Thyroid gland (tissue), 4 donors: Measurements from ENCODE around the gene RAB11A. TPM values are rescaled to one million over a fixed set of nuclear protein-coding genes. Genes with fewer than 3 reads are reported as not detected.
A peak's percentile ranks its signal among the peaks of the same experiment; 100 is the strongest.
"Not testable (repeated sequence)": the region's sequence is repeated elsewhere in the genome, so short reads cannot be mapped to it uniquely, and the experiment has no call there.

Experiments
- DNase-seq, 2 donors: peaks; one replicate each; pipeline ENCODE4 v3.0.0-alpha.2; 2019
- H3K27ac ChIP-seq, 3 donors: fragments of 200-600 bp; sonication (generic); 1 replicate in 2 of 3; 2 replicates in 1 of 3; pipeline ENCODE4 v1.5.1; 2016 to 2019; ENCODE audit warnings: mild to moderate bottlenecking in 1 of 3, moderate library complexity in 1 of 3
- H3K27me3 ChIP-seq: fragments of 200-600 bp; sonication (generic); one replicate; pipeline ENCODE4 v1.5.1; 2019
- H3K36me3 ChIP-seq, 2 donors: fragments of 200-600 bp; sonication (generic); one replicate each; pipeline ENCODE4 v1.5.1; 2016 to 2019
- H3K4me1 ChIP-seq, 2 donors: fragments of 200-600 bp; sonication (generic); one replicate each; pipeline ENCODE4 v1.5.1; 2017 to 2019
- H3K4me3 ChIP-seq, 3 donors: fragments of 200-600 bp; sonication (generic); replicated peaks in 1 of 3; 1 replicate in 2 of 3; 2 replicates in 1 of 3; pipeline ENCODE4 v1.5.1; 2016; ENCODE audit warnings: mild to moderate bottlenecking in 1 of 3
- H3K9me3 ChIP-seq: fragments of 200-600 bp; sonication (generic); one replicate; pipeline ENCODE4 v1.5.1; 2017
- POLR2A ChIP-seq, 2 donors: fragments of 450-650 bp; IDR thresholded peaks; one replicate each; pipeline ENCODE4 v1.6.1; 2017; ENCODE audit warnings: antibody characterized with exemption in 2 of 2, mild to moderate bottlenecking in 2 of 2, moderate library complexity in 1 of 2
- WGBS, 2 donors: methylation state at CpG; one replicate each; pipeline ENCODE4 v1.1.5; 2017; 5-methylcytosine and 5-hydroxymethylcytosine counted together
- intact Hi-C: fragments of 100-400 bp; cut with DNase I; formaldehyde crosslinking; loops from one replicate; pipeline ENCODE4 v1.15.1; 2023
- total RNA-seq, 4 donors: library from RNA; depleted of rRNA; stranded (reverse); fragments of >200 nt; gene quantifications; one replicate each; pipeline ENCODE4 v1.2.3, GENCODE V29; 2016
- TF ChIP-seq, protein P1 (sequence below), 6 experiments: fragments of 200-600 bp in 3 of 6; fragments of 450-650 bp in 3 of 6; sonication (generic) in 3 of 6; IDR thresholded peaks; one replicate each; pipeline ENCODE4 v1.5.1; 2016 to 2019; ENCODE audit warnings: antibody characterized with exemption in 6 of 6, mild to moderate bottlenecking in 2 of 6, inconsistent platforms in 1 of 6, moderate library complexity in 1 of 6

Gene RAB11A
- total RNA-seq, 4 donors from 2014 or later, result 201 to 369 (median 280) TPM

DNA sequence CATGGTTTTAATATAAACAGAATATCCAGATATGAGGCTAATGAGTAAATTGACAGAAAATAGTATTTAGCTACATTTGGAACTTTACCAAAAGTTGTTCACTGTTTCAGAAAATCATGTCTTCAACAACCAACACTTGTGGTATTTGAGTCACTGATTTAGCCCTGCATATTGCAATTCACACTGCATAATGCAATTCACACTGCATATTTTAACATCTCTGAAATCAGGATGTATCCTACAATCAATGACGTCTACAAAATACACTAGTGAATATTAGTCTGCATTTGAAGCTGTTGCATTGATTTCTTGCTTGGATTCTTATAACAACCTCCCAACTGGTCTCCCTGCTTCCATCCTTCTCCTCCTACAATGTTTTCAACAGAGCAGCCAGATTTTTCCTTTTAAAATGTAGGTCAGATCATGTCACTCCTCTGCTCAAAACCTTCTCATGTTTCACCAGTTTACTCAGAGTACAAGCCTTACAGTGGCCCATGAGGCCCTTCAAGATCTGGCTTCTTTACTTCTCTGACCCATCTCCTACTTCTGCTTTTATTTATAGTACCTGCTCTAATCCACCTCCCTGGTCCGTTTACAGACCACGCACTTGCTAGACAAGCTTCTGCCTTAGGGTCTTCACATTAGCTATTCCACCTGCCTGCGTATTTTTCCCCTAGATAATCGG is 11.4 kb upstream of the RAB11A start:
- DNase-seq, result no peak
- 75 to 77% methylated on average over 5 of the region's 5 CpGs for WGBS, 2 donors
- Histone ChIP-seq H3K27ac (no peak overlapping the region), H3K9me3 (no peaks in the 10 kb centered on the region), H3K4me1 (no peaks in the 10 kb centered on the region), H3K36me3 (no peaks in the 10 kb centered on the region), H3K27me3 (no peaks in the 10 kb centered on the region), H3K4me3 (no peak overlapping the region)
- TF ChIP-seq, protein P1, sequence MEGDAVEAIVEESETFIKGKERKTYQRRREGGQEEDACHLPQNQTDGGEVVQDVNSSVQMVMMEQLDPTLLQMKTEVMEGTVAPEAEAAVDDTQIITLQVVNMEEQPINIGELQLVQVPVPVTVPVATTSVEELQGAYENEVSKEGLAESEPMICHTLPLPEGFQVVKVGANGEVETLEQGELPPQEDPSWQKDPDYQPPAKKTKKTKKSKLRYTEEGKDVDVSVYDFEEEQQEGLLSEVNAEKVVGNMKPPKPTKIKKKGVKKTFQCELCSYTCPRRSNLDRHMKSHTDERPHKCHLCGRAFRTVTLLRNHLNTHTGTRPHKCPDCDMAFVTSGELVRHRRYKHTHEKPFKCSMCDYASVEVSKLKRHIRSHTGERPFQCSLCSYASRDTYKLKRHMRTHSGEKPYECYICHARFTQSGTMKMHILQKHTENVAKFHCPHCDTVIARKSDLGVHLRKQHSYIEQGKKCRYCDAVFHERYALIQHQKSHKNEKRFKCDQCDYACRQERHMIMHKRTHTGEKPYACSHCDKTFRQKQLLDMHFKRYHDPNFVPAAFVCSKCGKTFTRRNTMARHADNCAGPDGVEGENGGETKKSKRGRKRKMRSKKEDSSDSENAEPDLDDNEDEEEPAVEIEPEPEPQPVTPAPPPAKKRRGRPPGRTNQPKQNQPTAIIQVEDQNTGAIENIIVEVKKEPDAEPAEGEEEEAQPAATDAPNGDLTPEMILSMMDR (IDR thresholded peaks at IDR 0.05), result no peak
- no peak for TF ChIP-seq POLR2A (IDR thresholded peaks at IDR 0.05)
- intact Hi-C loops, result no loop called here

DNA sequence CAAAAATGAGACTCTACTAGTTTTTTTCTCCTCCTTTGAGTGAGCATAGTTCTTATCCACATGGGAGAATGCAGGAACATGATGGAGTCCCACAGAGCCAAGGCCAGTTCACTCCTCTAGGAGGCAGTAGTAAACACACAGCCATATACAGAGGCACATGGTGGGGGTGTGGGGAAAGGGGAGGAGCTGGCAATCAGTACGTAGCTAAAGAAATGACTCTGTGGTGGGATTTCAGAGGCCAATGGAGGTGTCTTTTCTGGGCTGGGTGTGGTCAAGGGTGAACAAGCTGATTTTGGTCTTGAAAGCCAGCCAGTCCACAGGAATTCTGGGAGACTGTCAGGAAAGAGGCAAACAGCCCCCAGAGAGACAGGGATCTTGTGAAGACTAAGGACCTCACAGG is 6.6 kb upstream of the RAB11A start:
- no peak for DNase-seq
- no peak for TF ChIP-seq POLR2A (IDR thresholded peaks at IDR 0.05)
- TF ChIP-seq, protein P1 (IDR thresholded peaks at IDR 0.05), result peak in 1 of 6 experiments; percentile 27
- H3K36me3 ChIP-seq, result no peaks in the 10 kb centered on the region
- H3K4me3 ChIP-seq, result no peak overlapping the region
- intact Hi-C loops, result no loop called here
- WGBS, 2 donors, result 41 to 55% methylated on average over 1 of the region's 1 CpG
- H3K9me3 ChIP-seq, result no peaks in the 10 kb centered on the region
- H3K27ac ChIP-seq, result no peak overlapping the region
- no peaks in the 10 kb centered on the region for H3K27me3 ChIP-seq
- no peaks in the 10 kb centered on the region for H3K4me1 ChIP-seq

DNA sequence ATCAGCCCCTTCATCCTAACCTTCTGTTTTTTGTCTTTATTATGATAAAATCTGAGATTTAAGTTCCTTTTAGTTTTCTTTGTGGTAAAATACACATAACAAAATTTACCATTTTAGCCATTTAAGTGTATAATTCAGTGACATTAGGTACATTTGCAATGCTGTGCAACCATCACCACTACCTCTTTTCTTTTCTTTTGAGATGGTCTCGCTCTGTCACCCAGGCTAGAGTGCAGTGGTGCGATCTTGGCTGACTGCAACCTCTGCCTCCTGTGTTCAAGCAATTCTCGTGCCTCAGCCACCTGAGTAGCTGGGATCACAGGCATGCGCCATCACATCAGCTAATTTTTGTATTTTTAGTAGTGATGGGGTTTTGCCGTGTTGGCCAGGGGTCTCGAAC is 6.2 kb upstream of the RAB11A start:
- Histone ChIP-seq H3K9me3 (no peaks in the 10 kb centered on the region), H3K36me3 (no peaks in the 10 kb centered on the region), H3K27ac (no peak overlapping the region), H3K4me3 (no peak overlapping the region), H3K4me1 (no peaks in the 10 kb centered on the region), H3K27me3 (no peaks in the 10 kb centered on the region)
- DNase-seq, result no peak
- 90 to 92% methylated on average over 6 of the region's 6 CpGs for WGBS, 2 donors
- intact Hi-C loops, result no loop called here
- TF ChIP-seq POLR2A (IDR thresholded peaks at IDR 0.05), result no peak
- TF ChIP-seq, protein P1 (IDR thresholded peaks at IDR 0.05), result no peak

DNA sequence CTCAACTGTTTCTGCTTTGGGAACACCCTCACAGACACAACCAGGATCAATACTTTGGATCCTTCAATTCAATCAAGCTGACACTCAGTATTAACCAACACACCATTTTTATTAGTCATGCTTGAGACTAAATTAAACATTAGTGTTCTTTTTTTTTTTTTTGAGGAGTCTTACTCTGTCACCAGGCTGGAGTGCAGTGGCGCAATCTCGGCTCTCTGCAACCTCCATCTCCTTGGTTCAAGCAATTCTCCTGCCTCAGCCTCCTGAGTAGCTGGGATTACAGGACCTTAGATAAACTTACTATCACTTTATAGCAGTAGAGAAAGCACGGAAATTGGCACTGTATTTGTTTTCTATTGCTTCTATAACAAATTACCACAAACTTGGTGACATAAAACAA is 2.0 kb upstream of the RAB11A start:
- WGBS, 2 donors, result 94 to 95% methylated on average over 3 of the region's 3 CpGs
- intact Hi-C loops, result no loop called here

DNA sequence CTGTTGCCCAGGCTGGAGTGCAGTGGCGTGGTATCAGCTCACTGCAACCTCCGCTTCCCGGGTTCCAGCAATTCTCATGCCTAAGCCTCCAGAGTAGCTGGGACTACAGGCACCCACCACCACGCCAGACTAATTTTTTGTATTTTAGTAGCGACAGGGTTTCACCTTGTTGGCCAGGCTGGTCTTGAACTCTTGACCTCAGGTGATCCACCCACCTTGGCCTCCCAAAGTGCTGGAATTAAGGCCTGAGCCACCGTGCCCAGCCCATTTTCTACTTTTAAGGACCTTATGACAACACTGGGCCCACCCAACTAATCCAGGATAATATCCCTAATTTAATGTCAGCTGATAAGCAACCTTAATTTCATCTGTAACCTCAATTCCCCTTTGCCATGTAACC is 1.4 kb upstream of the RAB11A start:
- H3K36me3 ChIP-seq, H3K27me3 ChIP-seq, H3K27ac ChIP-seq, H3K9me3 ChIP-seq, DNase-seq, intact Hi-C loops, H3K4me3 ChIP-seq: not testable (repeated sequence)
- peaks cover 5 to 14% of the 10 kb centered on the region in 2 donors for H3K4me1 ChIP-seq
- 95 to 97% methylated on average over 6 of the region's 6 CpGs for WGBS, 2 donors

More for the DNA sequence above, 2.0 kb upstream of the RAB11A start:
- no peak for DNase-seq
- no peak for TF ChIP-seq POLR2A (IDR thresholded peaks at IDR 0.05)
- TF ChIP-seq, protein P1 (IDR thresholded peaks at IDR 0.05), result no peak
- peaks cover 0 to 14% of the 10 kb centered on the region in 2 donors for H3K4me1 ChIP-seq
- H3K9me3 ChIP-seq, result no peaks in the 10 kb centered on the region
- H3K4me3 ChIP-seq, result no peak overlapping the region
- no peaks in the 10 kb centered on the region for H3K27me3 ChIP-seq
- H3K36me3 ChIP-seq, result no peaks in the 10 kb centered on the region
- no peak overlapping the region for H3K27ac ChIP-seq
